ENCODE data around the gene UBASH3A. TPM values are rescaled to one million over a fixed set of nuclear protein-coding genes. Genes with fewer than 3 reads are reported as not detected.

Gene UBASH3A
- polyA plus RNA-seq, 3 donors = not detected

GRCh38 chr21:42484966-42485365, 81.3 kb downstream of the UBASH3A start:
- Histone ChIP-seq H3K4me3 (replicated peaks in 1 of 3; ENCODE audit: low read depth in 2 of 3, low read length in 3 of 3) (no peak overlapping the region), H3K9me3 (replicated peaks in 1 of 2; ENCODE audit: control insufficient read depth in 1 of 2, insufficient read depth in 1 of 2, low read length in 2 of 2) (no peaks in the 10 kb centered on the region), H3K9ac (ENCODE audit: insufficient read depth, low read length, poor library complexity, severe bottlenecking) (no peak overlapping the region), H3K27ac (ENCODE audit: low read depth in 1 of 2, low read length in 2 of 2) (no peak overlapping the region), H3K27me3 (ENCODE audit: control insufficient read depth in 2 of 2, insufficient read depth in 2 of 2, low read length in 2 of 2) (no peaks in the 10 kb centered on the region), H2AFZ (ENCODE audit: insufficient read depth, low read depth, low read length, poor library complexity, severe bottlenecking) (no peak overlapping the region), H3K4me1 (ENCODE audit: control insufficient read depth in 1 of 2, insufficient read depth in 2 of 2, low read length in 2 of 2) (no peaks in the 10 kb centered on the region), H3K79me2 (ENCODE audit: insufficient read depth, low read length) (no peaks in the 10 kb centered on the region), H4K20me1 (ENCODE audit: insufficient read depth, low read length) (no peaks in the 10 kb centered on the region), H3K36me3 (replicated peaks in 1 of 2; ENCODE audit: control insufficient read depth in 1 of 2, insufficient read depth in 2 of 2, low read length in 2 of 2) (no peaks in the 10 kb centered on the region), H3K4me2 (replicated peaks; ENCODE audit: extremely low read depth, low read length, poor library complexity, severe bottlenecking) (no peak overlapping the region)
- Mint-ChIP-seq H3K27ac (no peak overlapping the region), H3K36me3 (no peaks in the 10 kb centered on the region), H3K4me3 (no peak overlapping the region), H3K27me3 (ENCODE audit: low read depth in 3 of 3) (peaks cover 0 to 2% (median 0%) of the 10 kb centered on the region in 3 donors), H3K4me1 (no peaks in the 10 kb centered on the region), H3K9me3 (peaks cover 0 to 7% (median 6%) of the 10 kb centered on the region in 7 donors)
- DNase-seq = no peak
- TF ChIP-seq, protein P1, sequence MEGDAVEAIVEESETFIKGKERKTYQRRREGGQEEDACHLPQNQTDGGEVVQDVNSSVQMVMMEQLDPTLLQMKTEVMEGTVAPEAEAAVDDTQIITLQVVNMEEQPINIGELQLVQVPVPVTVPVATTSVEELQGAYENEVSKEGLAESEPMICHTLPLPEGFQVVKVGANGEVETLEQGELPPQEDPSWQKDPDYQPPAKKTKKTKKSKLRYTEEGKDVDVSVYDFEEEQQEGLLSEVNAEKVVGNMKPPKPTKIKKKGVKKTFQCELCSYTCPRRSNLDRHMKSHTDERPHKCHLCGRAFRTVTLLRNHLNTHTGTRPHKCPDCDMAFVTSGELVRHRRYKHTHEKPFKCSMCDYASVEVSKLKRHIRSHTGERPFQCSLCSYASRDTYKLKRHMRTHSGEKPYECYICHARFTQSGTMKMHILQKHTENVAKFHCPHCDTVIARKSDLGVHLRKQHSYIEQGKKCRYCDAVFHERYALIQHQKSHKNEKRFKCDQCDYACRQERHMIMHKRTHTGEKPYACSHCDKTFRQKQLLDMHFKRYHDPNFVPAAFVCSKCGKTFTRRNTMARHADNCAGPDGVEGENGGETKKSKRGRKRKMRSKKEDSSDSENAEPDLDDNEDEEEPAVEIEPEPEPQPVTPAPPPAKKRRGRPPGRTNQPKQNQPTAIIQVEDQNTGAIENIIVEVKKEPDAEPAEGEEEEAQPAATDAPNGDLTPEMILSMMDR (IDR thresholded peaks at IDR 0.05) = no peak
- intact Hi-C loops (cut with micrococcal nuclease) = no loop called here
- 100% methylated on average over 1 of the region's 7 CpGs for WGBS (ENCODE audit: insufficient coverage)

- H3K4me3 ChIP-seq (replicated peaks in 1 of 3; ENCODE audit: low read depth in 2 of 3, low read length in 3 of 3) = no peak overlapping the region
- H3K4me3 Mint-ChIP-seq = no peak overlapping the region
- H3K4me1 Mint-ChIP-seq = no peaks in the 10 kb centered on the region
- TF ChIP-seq, protein P1 (IDR thresholded peaks at IDR 0.05) = no peak
- H3K27me3 ChIP-seq (ENCODE audit: control insufficient read depth in 2 of 2, insufficient read depth in 2 of 2, low read length in 2 of 2) = no peaks in the 10 kb centered on the region
- no peaks in the 10 kb centered on the region for H3K9me3 ChIP-seq (replicated peaks in 1 of 2; ENCODE audit: control insufficient read depth in 1 of 2, insufficient read depth in 1 of 2, low read length in 2 of 2)
- DNase-seq = no peak
- WGBS (ENCODE audit: insufficient coverage) = 80% methylated on average over 2 of the region's 6 CpGs
- no peaks in the 10 kb centered on the region for H3K36me3 ChIP-seq (replicated peaks in 1 of 2; ENCODE audit: control insufficient read depth in 1 of 2, insufficient read depth in 2 of 2, low read length in 2 of 2)
- intact Hi-C loops (cut with micrococcal nuclease) = no loop called here
- H3K36me3 Mint-ChIP-seq = no peaks in the 10 kb centered on the region
- H3K27me3 Mint-ChIP-seq (ENCODE audit: low read depth in 3 of 3) = no peaks in the 10 kb centered on the region
- no peaks in the 10 kb centered on the region for H3K4me1 ChIP-seq (ENCODE audit: control insufficient read depth in 1 of 2, insufficient read depth in 2 of 2, low read length in 2 of 2)
- H3K4me2 ChIP-seq (replicated peaks; ENCODE audit: extremely low read depth, low read length, poor library complexity, severe bottlenecking) = no peak overlapping the region
- no peak overlapping the region for H3K27ac ChIP-seq (ENCODE audit: low read depth in 1 of 2, low read length in 2 of 2)
- no peaks in the 10 kb centered on the region for H3K79me2 ChIP-seq (ENCODE audit: insufficient read depth, low read length)
- H4K20me1 ChIP-seq (ENCODE audit: insufficient read depth, low read length) = no peaks in the 10 kb centered on the region
- no peak overlapping the region for H3K27ac Mint-ChIP-seq
- H3K9me3 Mint-ChIP-seq = peaks cover 0 to 7% (median 6%) of the 10 kb centered on the region in 7 donors
- no peak overlapping the region for H2AFZ ChIP-seq (ENCODE audit: insufficient read depth, low read depth, low read length, poor library complexity, severe bottlenecking)
- H3K9ac ChIP-seq (ENCODE audit: insufficient read depth, low read length, poor library complexity, severe bottlenecking) = no peak overlapping the region
Measured at GRCh38 chr21:42486072-42486471, 82.4 kb downstream of the UBASH3A start.
